ENCODE results near the gene SBF2. TPM values are rescaled to one million over a fixed set of nuclear protein-coding genes. Genes with fewer than 3 reads are reported as not detected.
A peak's percentile ranks its signal among the peaks of the same experiment; 100 is the strongest.

Gene SBF2
- total RNA-seq, 4 donors from 2014 or later, result 52.8 to 87.9 (median 62.4) TPM

DNA sequence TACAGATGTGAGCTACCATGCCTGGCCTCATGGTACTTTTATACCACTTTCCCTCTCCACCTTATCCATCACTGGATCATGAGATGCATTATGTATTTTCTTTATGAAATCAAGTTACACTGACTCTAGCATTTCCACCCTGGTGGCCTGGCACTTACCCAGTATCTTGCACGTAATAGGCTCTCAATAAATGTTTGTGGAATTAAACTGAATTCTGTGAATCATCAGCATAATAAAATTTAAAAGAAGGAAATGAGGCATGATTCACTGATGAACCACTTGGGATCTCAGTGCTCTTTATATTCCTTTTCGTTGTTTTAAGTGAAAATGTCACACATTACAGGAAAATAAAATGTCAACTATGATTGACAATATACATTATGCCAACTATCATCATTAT is 35.9 kb upstream of the SBF2 start:
- no peak overlapping the region for H3K4me3 ChIP-seq
- H3K4me1 ChIP-seq, result peaks cover 20 to 44% (median 29%) of the 10 kb centered on the region in 3 donors
- no peak for TF ChIP-seq CTCF (IDR thresholded peaks at IDR 0.05)
- H3K36me3 ChIP-seq, result no peaks in the 10 kb centered on the region
- WGBS, 2 donors (ENCODE audit: low coverage in 1 of 2), result 27 to 56% methylated on average over 1 to 2 of the region's 2 CpGs
- ATAC-seq, result no peak
- no peaks in the 10 kb centered on the region for H3K9me3 ChIP-seq
- no peaks in the 10 kb centered on the region for H3K27me3 ChIP-seq
- no peak overlapping the region for H3K27ac ChIP-seq

- 100% methylated on average over 1 of the region's 2 CpGs; no CpG with 5 or more reads in 1 of the 2 donors for WGBS, 2 donors (ENCODE audit: low coverage in 1 of 2)
- no peaks in the 10 kb centered on the region for H3K9me3 ChIP-seq
- TF ChIP-seq POLR2A (IDR thresholded peaks at IDR 0.05), result no peak
- no peak for TF ChIP-seq POLR2AphosphoS5 (IDR thresholded peaks at IDR 0.05)
- TF ChIP-seq EP300 (IDR thresholded peaks at IDR 0.05), result no peak
- H3K27ac ChIP-seq, result peak overlapping the region in 3 of 4 donors; percentile 71 to 78 (median 76)
- H3K36me3 ChIP-seq, result no peaks in the 10 kb centered on the region
- H3K4me1 ChIP-seq, result peaks cover 23 to 50% (median 34%) of the 10 kb centered on the region in 3 donors
- ATAC-seq, result no peak
- H3K4me3 ChIP-seq, result no peak overlapping the region
- no peaks in the 10 kb centered on the region for H3K27me3 ChIP-seq
Measured at GRCh38 chr11:10329356-10329755, 35.3 kb upstream of the SBF2 start.

GRCh38 chr11:10328314-10329098 is 34.5 kb upstream of the SBF2 start:
- Histone ChIP-seq H3K4me1 (peaks cover 26 to 58% (median 41%) of the 10 kb centered on the region in 3 donors), H3K27me3 (no peaks in the 10 kb centered on the region), H3K9me3 (no peaks in the 10 kb centered on the region), H3K27ac (peak overlapping the region; percentile 71 to 86 (median 77)), H3K4me3 (no peak overlapping the region), H3K36me3 (no peaks in the 10 kb centered on the region)
- 31 to 33% methylated on average over 1 to 3 of the region's 3 CpGs for WGBS, 2 donors (ENCODE audit: low coverage in 1 of 2)
- ATAC-seq, result peak; percentile 47
- TF ChIP-seq POLR2AphosphoS5 (IDR thresholded peaks at IDR 0.05) (peak; percentile 14), CTCF (IDR thresholded peaks at IDR 0.05) (no peak)

- peak; percentile 46 for ATAC-seq
- H3K4me1 ChIP-seq, result peaks cover 35 to 71% (median 46%) of the 10 kb centered on the region in 3 donors
- no peak for TF ChIP-seq POLR2A (IDR thresholded peaks at IDR 0.05)
- peak; percentile 26 for TF ChIP-seq POLR2AphosphoS5 (IDR thresholded peaks at IDR 0.05)
- TF ChIP-seq CTCF (IDR thresholded peaks at IDR 0.05), result peak in 1 of 4 experiments; percentile 13
- TF ChIP-seq EP300 (IDR thresholded peaks at IDR 0.05), result no peak
Measured at GRCh38 chr11:10327254-10327653, 33.2 kb upstream of the SBF2 start.

DNA sequence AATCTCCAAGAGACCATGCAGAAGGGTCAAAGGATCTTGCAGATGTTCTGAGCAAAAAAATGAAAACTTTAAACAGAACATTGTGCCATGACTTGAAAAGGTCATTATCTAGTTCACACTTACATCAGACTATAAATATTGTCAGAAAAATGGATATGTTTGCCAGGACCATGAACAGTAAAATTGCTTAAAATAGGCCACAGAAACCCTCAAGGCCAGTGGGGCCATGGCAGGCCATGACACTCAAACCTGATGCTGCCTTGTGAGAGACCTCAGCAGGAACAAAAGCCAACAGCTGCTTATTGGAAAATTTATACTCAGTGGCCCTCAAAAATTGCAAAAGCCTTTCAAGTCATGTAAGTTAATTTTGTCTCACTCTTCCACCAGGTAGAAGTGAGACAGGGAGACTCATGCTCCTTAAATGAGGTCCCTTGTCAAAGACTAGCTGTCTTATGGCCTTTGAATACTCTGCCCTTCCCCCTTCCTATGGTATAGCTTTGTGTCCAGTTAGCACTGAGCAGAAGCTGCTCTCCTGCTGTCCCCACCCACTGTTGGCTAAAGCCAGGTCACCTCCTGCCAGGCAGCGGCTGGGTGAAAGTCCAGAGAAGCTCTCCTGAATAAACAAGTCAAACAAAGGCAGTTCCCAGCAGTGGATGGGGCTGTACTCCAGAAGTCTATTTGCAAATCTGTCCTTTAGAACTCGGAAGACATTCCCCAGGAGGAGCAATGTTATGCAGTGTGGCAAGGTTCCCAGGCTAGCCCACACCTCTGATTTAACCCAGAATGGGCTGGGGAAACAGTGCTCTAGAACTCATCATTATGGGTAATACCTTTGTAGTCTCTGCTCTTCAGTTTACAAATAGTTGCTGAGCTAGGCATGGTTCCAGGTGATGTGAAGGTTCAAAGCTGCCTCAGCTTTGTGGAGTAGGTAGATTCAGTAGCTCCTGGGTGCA is 32.3 kb upstream of the SBF2 start:
- Histone ChIP-seq H3K9me3 (no peaks in the 10 kb centered on the region), H3K4me1 (peaks cover 35 to 80% (median 46%) of the 10 kb centered on the region in 3 donors), H3K4me3 (no peak overlapping the region), H3K36me3 (no peaks in the 10 kb centered on the region), H3K27me3 (no peaks in the 10 kb centered on the region), H3K27ac (peak overlapping the region; percentile 71 to 86 (median 77))
- 27% methylated on average over 1 of the region's 2 CpGs; no CpG with 5 or more reads in 1 of the 2 donors for WGBS, 2 donors (ENCODE audit: low coverage in 1 of 2)
- TF ChIP-seq POLR2AphosphoS5 (IDR thresholded peaks at IDR 0.05) (peak; percentile 68), POLR2A (IDR thresholded peaks at IDR 0.05) (no peak)
- ATAC-seq, result peak; percentile 48

More at GRCh38 chr11:10327254-10327653, 33.2 kb upstream of the SBF2 start:
- Histone ChIP-seq H3K9me3 (no peaks in the 10 kb centered on the region), H3K36me3 (no peaks in the 10 kb centered on the region), H3K27ac (peak overlapping the region; percentile 71 to 86 (median 77)), H3K4me3 (no peak overlapping the region), H3K27me3 (no peaks in the 10 kb centered on the region)

Measured in gastroesophageal sphincter (tissue), 4 donors.